Adipocyte (in vitro differentiated cells): ENCODE data around the gene MRPL16.
"Not testable (repeated sequence)": the region's sequence is repeated elsewhere in the genome, so short reads cannot be mapped to it uniquely, and the experiment has no call there.

Experiments used
- DNase-seq: peaks from one replicate; pipeline ENCODE4 v3.0.0-alpha.2; 2015; ENCODE audit warnings: low read depth
- H3K27me3 ChIP-seq: replicated peaks from 2 replicates; pipeline ENCODE4 v1.7.0; 2013; ENCODE audit warnings: mild to moderate bottlenecking, low read length, moderate library complexity; ENCODE audit not compliant: control insufficient read depth, insufficient read depth
- H3K36me3 ChIP-seq: 2 replicates; pipeline ENCODE4 v1.7.0; 2013; ENCODE audit warnings: low read length, mild to moderate bottlenecking, moderate library complexity; ENCODE audit not compliant: control insufficient read depth, insufficient read depth, severe bottlenecking
- H3K4me1 ChIP-seq: 2 replicates; pipeline ENCODE4 v1.7.0; 2013; ENCODE audit warnings: mild to moderate bottlenecking, low read length, moderate library complexity; ENCODE audit not compliant: control insufficient read depth, insufficient read depth
- H3K4me3 ChIP-seq: 2 replicates; pipeline ENCODE4 v1.7.0; 2013; ENCODE audit warnings: mild to moderate bottlenecking, low read length, moderate library complexity
- H3K9ac ChIP-seq: 2 replicates; pipeline ENCODE4 v1.7.0; 2013; ENCODE audit warnings: mild to moderate bottlenecking, low read length, moderate library complexity
- H3K9me3 ChIP-seq: 2 replicates; pipeline ENCODE4 v1.7.0; 2013; ENCODE audit warnings: mild to moderate bottlenecking, low read length, moderate library complexity; ENCODE audit not compliant: control insufficient read depth

MRPL16 gene

GRCh38 chr11:59842316-59842715 is 31.7 kb upstream of the MRPL16 start:
- H3K4me1 ChIP-seq, result no peaks in the 10 kb centered on the region
- no peak for DNase-seq
- no peaks in the 10 kb centered on the region for H3K9me3 ChIP-seq
- no peaks in the 10 kb centered on the region for H3K36me3 ChIP-seq
- no peak overlapping the region for H3K4me3 ChIP-seq
- H3K27me3 ChIP-seq, result no peaks in the 10 kb centered on the region
- H3K9ac ChIP-seq, result no peak overlapping the region

- no peaks in the 10 kb centered on the region for H3K4me1 ChIP-seq
- no peak overlapping the region for H3K9ac ChIP-seq
- no peaks in the 10 kb centered on the region for H3K36me3 ChIP-seq
- no peak overlapping the region for H3K4me3 ChIP-seq
- H3K27me3 ChIP-seq, result no peaks in the 10 kb centered on the region
- no peak for DNase-seq
- H3K9me3 ChIP-seq, result no peaks in the 10 kb centered on the region
Measured at GRCh38 chr11:59841514-59841913, 30.9 kb upstream of the MRPL16 start.

- DNase-seq, result no peak
- H3K4me3 ChIP-seq, result no peak overlapping the region
- H3K4me1 ChIP-seq, result no peaks in the 10 kb centered on the region
- no peaks in the 10 kb centered on the region for H3K36me3 ChIP-seq
- no peaks in the 10 kb centered on the region for H3K9me3 ChIP-seq
- no peak overlapping the region for H3K9ac ChIP-seq
- H3K27me3 ChIP-seq, result no peaks in the 10 kb centered on the region
Measured at GRCh38 chr11:59839615-59840014, 29.0 kb upstream of the MRPL16 start.

GRCh38 chr11:59833602-59834001 is 23.0 kb upstream of the MRPL16 start:
- DNase-seq, result no peak
- no peak overlapping the region for H3K9ac ChIP-seq
- no peaks in the 10 kb centered on the region for H3K27me3 ChIP-seq
- H3K4me1 ChIP-seq, result no peaks in the 10 kb centered on the region
- H3K4me3 ChIP-seq, result no peak overlapping the region
- H3K9me3 ChIP-seq, result no peaks in the 10 kb centered on the region
- H3K36me3 ChIP-seq, result no peaks in the 10 kb centered on the region

DNA sequence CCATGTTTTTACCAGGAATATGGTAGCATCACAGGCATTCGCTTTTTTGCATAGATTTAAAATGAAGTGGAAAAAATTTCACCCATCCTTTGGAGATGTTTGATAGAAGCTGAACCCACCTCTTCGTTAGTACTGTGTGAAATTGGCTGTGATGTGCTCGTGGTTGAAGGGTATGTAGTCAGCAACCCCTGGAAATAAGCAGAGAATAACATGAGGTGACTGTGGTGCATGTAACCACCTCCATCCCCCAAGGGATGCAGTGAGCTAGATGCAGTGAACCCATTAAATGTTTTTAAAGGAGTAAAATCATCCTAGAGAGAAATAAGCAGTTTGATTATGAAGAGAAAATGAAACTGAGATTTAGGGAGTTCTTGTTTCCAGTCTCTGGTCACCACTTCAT is 18.8 kb upstream of the MRPL16 start:
- H3K36me3 ChIP-seq, result no peaks in the 10 kb centered on the region
- H3K4me3 ChIP-seq, result no peak overlapping the region
- H3K27me3 ChIP-seq, result no peaks in the 10 kb centered on the region
- H3K9ac ChIP-seq, result no peak overlapping the region
- no peaks in the 10 kb centered on the region for H3K9me3 ChIP-seq
- DNase-seq, result no peak
- no peaks in the 10 kb centered on the region for H3K4me1 ChIP-seq

GRCh38 chr11:59822989-59823566 is 12.5 kb upstream of the MRPL16 start:
- Histone ChIP-seq H3K4me3 (no peak overlapping the region), H3K4me1 (no peaks in the 10 kb centered on the region), H3K36me3 (no peaks in the 10 kb centered on the region), H3K27me3 (peaks cover 4% of the 10 kb centered on the region), H3K9ac (no peak overlapping the region), H3K9me3 (no peaks in the 10 kb centered on the region)
- DNase-seq, result peak; percentile 71

DNA sequence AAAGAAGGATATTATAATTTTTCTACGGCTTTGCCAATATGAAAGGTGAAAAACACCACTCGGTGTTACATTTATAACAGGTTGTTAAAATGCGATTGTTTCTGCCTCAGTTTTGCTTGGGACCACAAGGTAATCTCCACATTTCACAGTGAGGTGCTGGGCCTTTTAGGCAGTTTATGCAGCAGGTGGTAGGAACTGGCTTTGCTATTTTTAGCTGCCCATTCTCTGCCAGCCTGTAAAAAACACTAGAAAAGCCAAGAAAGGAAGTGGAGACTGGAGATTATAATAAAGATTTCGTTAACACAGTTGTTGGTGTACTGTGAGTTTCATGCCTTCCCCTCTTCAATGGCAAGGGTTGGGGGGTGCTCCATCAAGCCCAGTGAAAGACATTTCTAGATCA is 8.0 kb upstream of the MRPL16 start:
- no peak overlapping the region for H3K4me3 ChIP-seq
- no peak for DNase-seq
- H3K27me3 ChIP-seq, result peaks cover 4% of the 10 kb centered on the region

GRCh38 chr11:59816434-59816833 is 5.9 kb upstream of the MRPL16 start:
- DNase-seq, H3K9me3 ChIP-seq, H3K27me3 ChIP-seq, H3K36me3 ChIP-seq, H3K9ac ChIP-seq, H3K4me3 ChIP-seq, H3K4me1 ChIP-seq: not testable (repeated sequence)

More for the DNA sequence above, 8.0 kb upstream of the MRPL16 start:
- no peaks in the 10 kb centered on the region for H3K4me1 ChIP-seq
- H3K9ac ChIP-seq, result no peak overlapping the region
- H3K36me3 ChIP-seq, result no peaks in the 10 kb centered on the region
- no peaks in the 10 kb centered on the region for H3K9me3 ChIP-seq

GRCh38 chr11:59815754-59816153 is 5.2 kb upstream of the MRPL16 start:
- Histone ChIP-seq H3K36me3 (no peaks in the 10 kb centered on the region), H3K9ac (no peak overlapping the region), H3K4me3 (no peak overlapping the region), H3K27me3 (peaks cover 4% of the 10 kb centered on the region), H3K9me3 (no peaks in the 10 kb centered on the region), H3K4me1 (peaks cover 5% of the 10 kb centered on the region)
- no peak for DNase-seq

DNA sequence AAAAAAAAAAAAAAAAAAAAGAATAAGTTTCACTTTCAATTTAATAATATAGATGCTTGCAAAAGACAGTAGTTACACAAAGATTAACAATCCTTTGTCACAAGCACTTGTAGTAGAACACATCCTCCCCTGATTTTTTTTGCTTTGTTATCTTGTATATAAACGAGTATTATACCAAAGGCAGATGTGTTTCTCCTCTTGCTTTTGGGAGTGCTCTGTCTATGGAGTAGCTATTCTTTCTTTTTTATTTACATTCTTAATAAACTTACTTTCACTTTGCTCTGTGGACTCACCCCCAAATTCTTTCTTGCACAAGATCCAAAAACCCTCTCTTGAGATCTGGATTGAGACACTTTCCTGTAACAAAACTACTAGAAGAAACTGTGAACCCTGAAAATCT is 3.4 kb upstream of the MRPL16 start:
- peak overlapping the region; percentile 20 for H3K9ac ChIP-seq

DNA sequence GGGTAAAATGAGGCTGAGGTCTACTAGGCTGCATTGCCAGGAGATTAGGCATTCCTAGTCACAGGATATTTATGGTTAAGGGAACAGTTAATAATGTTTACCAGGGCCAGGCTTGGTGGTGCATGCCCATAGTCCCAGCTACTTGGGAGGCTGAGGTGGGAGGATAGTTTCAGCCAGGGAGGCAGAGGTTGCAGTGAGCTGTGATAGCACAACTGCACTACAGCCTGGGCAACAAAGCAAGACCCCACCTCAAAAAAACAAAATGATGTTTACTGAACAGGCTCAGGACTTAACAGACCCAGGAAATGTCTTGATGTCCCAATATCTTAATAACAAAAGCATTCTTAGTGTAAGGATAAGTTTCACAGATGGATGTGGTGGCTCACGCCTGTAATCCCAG is 2.8 kb upstream of the MRPL16 start:
- DNase-seq, result no peak
- Histone ChIP-seq H3K9me3 (no peaks in the 10 kb centered on the region), H3K4me3 (no peak overlapping the region), H3K9ac (no peak overlapping the region), H3K36me3 (no peaks in the 10 kb centered on the region), H3K4me1 (peaks cover 11% of the 10 kb centered on the region), H3K27me3 (no peaks in the 10 kb centered on the region)

More for the DNA sequence above, 3.4 kb upstream of the MRPL16 start:
- H3K27me3 ChIP-seq, result no peaks in the 10 kb centered on the region
- peaks cover 11% of the 10 kb centered on the region for H3K4me1 ChIP-seq
- no peaks in the 10 kb centered on the region for H3K36me3 ChIP-seq
- DNase-seq, result no peak
- no peaks in the 10 kb centered on the region for H3K9me3 ChIP-seq
- peak overlapping the region; percentile 37 for H3K4me3 ChIP-seq

DNA sequence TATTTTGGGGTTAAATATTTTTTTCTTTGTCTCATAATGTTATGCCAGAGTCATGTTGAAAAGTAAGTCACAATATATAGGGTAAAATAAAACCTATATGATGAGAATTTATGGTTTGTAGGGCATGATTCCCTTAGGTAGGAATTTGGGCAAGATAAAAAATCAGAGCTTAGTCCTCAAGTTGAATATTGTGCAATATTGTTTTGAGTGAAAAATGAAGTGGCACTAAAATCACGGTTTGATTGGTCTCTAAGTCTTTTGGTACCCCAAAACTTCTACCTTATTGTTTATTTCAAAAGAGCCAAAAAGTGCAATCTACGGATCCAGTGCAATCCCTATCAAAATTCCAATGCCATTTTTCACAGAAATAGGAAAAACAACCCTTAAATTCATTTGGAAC is 1.6 kb upstream of the MRPL16 start:
- H3K9me3 ChIP-seq, result no peaks in the 10 kb centered on the region
- H3K4me3 ChIP-seq, result no peak overlapping the region
- no peak for DNase-seq
- H3K27me3 ChIP-seq, result no peaks in the 10 kb centered on the region
- H3K9ac ChIP-seq, result no peak overlapping the region
- peaks cover 11% of the 10 kb centered on the region for H3K36me3 ChIP-seq
- peaks cover 11% of the 10 kb centered on the region for H3K4me1 ChIP-seq
